SIG-M5 (cell line): ENCODE data around the gene STK31.
"Not testable (repeated sequence)": the region's sequence is repeated elsewhere in the genome, so short reads cannot be mapped to it uniquely, and the experiment has no call there.

ENCODE experiments used
- DNase-seq: peaks from one replicate; lab custom pipeline; 2025; lab: John Stamatoyannopoulos, UW

STK31 gene

GRCh38 chr7:23710000-23710399 lies at the start of gene STK31:
STK31 (plus strand) TSS chr7:23710219; CDS start chr7:23710286, 67 bp downstream.
- no peak for DNase-seq

- DNase-seq, result no peak
These were observed 48.6 kb upstream of the STK31 start for GRCh38 chr7:23661385-23661784.

GRCh38 chr7:23662124-23662983 lies 47.7 kb upstream of the STK31 start:
- no peak for DNase-seq

- no peak for DNase-seq
These were observed 47.1 kb upstream of the STK31 start for GRCh38 chr7:23662984-23663313.

GRCh38 chr7:23664122-23664521 lies 45.9 kb upstream of the STK31 start:
- no peak for DNase-seq

GRCh38 chr7:23672033-23672432 lies 38.0 kb upstream of the STK31 start:
- DNase-seq, result no peak

GRCh38 chr7:23679898-23680413 lies 30.1 kb upstream of the STK31 start, which contains the start of gene FAM221A:
FAM221A (plus strand) TSS chr7:23680199; CDS start chr7:23680219, 20 bp downstream.
- DNase-seq, result no peak

- DNase-seq, result no peak
These were observed 29.3 kb upstream of the STK31 start for GRCh38 chr7:23680414-23681405.

- not testable (repeated sequence) for DNase-seq
These were observed 26.0 kb upstream of the STK31 start for GRCh38 chr7:23684041-23684440.

GRCh38 chr7:23685731-23686130 lies 24.3 kb upstream of the STK31 start:
- no peak for DNase-seq

GRCh38 chr7:23687011-23687410 lies 23.0 kb upstream of the STK31 start:
- DNase-seq, result no peak

GRCh38 chr7:23689165-23689564 lies 20.9 kb upstream of the STK31 start:
- no peak for DNase-seq

- DNase-seq, result no peak
These were observed 18.7 kb upstream of the STK31 start for GRCh38 chr7:23691320-23691719.

- DNase-seq, result no peak
These were observed 16.8 kb upstream of the STK31 start for GRCh38 chr7:23693224-23693623.

GRCh38 chr7:23696916-23697441 lies 13.0 kb upstream of the STK31 start:
- no peak for DNase-seq

GRCh38 chr7:23698822-23699221 lies 11.2 kb upstream of the STK31 start:
- DNase-seq, result no peak

GRCh38 chr7:23700046-23700445 lies 10.0 kb upstream of the STK31 start:
- DNase-seq, result no peak

GRCh38 chr7:23709081-23709750 lies 803 bp upstream of the STK31 start:
- DNase-seq, result no peak

- DNase-seq, result no peak
These were observed 2.6 kb downstream of the STK31 start for GRCh38 chr7:23712368-23713284.

GRCh38 chr7:23713285-23714149 lies 3.5 kb downstream of the STK31 start:
- no peak for DNase-seq
